Esophagus muscularis mucosa (tissue), 4 donors: ENCODE measurements around the gene TENM4.

Source experiments
- CTCF ChIP-seq, 3 experiments: fragments of 200-600 bp in 2 of 3; fragments of 450-650 bp in 1 of 3; sonication (generic) in 2 of 3; IDR thresholded peaks; one replicate each; pipeline ENCODE4 v1.5.1; 2017 to 2019; ENCODE audit warnings: antibody characterized with exemption in 3 of 3, mild to moderate bottlenecking in 2 of 3, moderate library complexity in 1 of 3
- EP300 ChIP-seq: sonication (generic); formaldehyde crosslinking; IDR thresholded peaks from one replicate; pipeline ENCODE4 v1.6.1; 2017; ENCODE audit warnings: antibody characterized with exemption
- POLR2A ChIP-seq: fragments of 450-650 bp; IDR thresholded peaks from one replicate; pipeline ENCODE4 v1.6.1; 2017; ENCODE audit warnings: antibody characterized with exemption, moderate library complexity, mild to moderate bottlenecking, low read depth
- POLR2AphosphoS5 ChIP-seq, 2 donors: sonication (generic); formaldehyde crosslinking; IDR thresholded peaks; one replicate each; pipeline ENCODE4 v1.6.1; 2017; ENCODE audit warnings: antibody characterized with exemption in 2 of 2

GRCh38 chr11:79067352-79067679, 373.5 kb downstream of the TENM4 start:
- TF ChIP-seq POLR2AphosphoS5 (IDR thresholded peaks at IDR 0.05) (no peak), CTCF (IDR thresholded peaks at IDR 0.05) (no peak), POLR2A (no peak), EP300 (no peak)
